CD14-positive monocyte (primary cell): ENCODE measurements around the gene SLC1A2. TPM values are rescaled to one million over a fixed set of nuclear protein-coding genes. Genes with fewer than 3 reads are reported as not detected.

ENCODE experiments used
- DNase-seq, 3 donors: peaks; one replicate each; pipeline ENCODE4 v3.0.0-alpha.2; 2011 to 2022
- H2AFZ ChIP-seq: 2 replicates; pipeline ENCODE4 v1.6.0; 2012; ENCODE audit warnings: mild to moderate bottlenecking, low read depth, low read length, inconsistent platforms; ENCODE audit not compliant: insufficient read depth, poor library complexity, severe bottlenecking
- H3K27ac ChIP-seq, 2 donors: 1 replicate in 1 of 2; 2 replicates in 1 of 2; pipeline ENCODE4 v1.5.1; 2012 to 2013; ENCODE audit warnings: low read length in 2 of 2, control low read depth in 1 of 2, inconsistent platforms in 1 of 2, low read depth in 1 of 2, mild to moderate bottlenecking in 1 of 2
- H3K27me3 ChIP-seq, 2 donors: one replicate each; pipeline versions ENCODE4 v1.6.0 to v1.6.1; 2011 to 2013; ENCODE audit warnings: low read length in 2 of 2; ENCODE audit not compliant: control insufficient read depth in 2 of 2, insufficient read depth in 2 of 2
- H3K36me3 ChIP-seq, 2 donors: replicated peaks in 1 of 2; 1 replicate in 1 of 2; 2 replicates in 1 of 2; pipeline versions ENCODE4 v1.5.1 to v1.6.1; 2012 to 2013; ENCODE audit warnings: low read length in 2 of 2, control low read depth in 1 of 2, inconsistent platforms in 1 of 2, mild to moderate bottlenecking in 1 of 2; ENCODE audit not compliant: insufficient read depth in 2 of 2, control insufficient read depth in 1 of 2
- H3K4me1 ChIP-seq, 2 donors: 1 replicate in 1 of 2; 2 replicates in 1 of 2; pipeline versions ENCODE4 v1.5.1 to v1.6.1; 2012 to 2013; ENCODE audit warnings: low read length in 2 of 2, control low read depth in 1 of 2, inconsistent platforms in 1 of 2, mild to moderate bottlenecking in 1 of 2, moderate library complexity in 1 of 2; ENCODE audit not compliant: insufficient read depth in 2 of 2, control insufficient read depth in 1 of 2
- H3K4me2 ChIP-seq: replicated peaks from 2 replicates; pipeline ENCODE3; 2012; ENCODE audit warnings: low read length, moderate library complexity, mild to moderate bottlenecking; ENCODE audit not compliant: poor library complexity, severe bottlenecking; ENCODE audit errors: extremely low read depth
- H3K4me3 ChIP-seq, 3 experiments: fragments of 200-600 bp in 1 of 3; sonication (generic) in 1 of 3; replicated peaks in 1 of 3; 1 replicate in 2 of 3; 2 replicates in 1 of 3; pipeline ENCODE4 v1.5.1; 2011 to 2013; ENCODE audit warnings: low read length in 3 of 3, mild to moderate bottlenecking in 3 of 3, control low read depth in 2 of 3, low read depth in 2 of 3, inconsistent platforms in 1 of 3, moderate library complexity in 1 of 3
- H3K79me2 ChIP-seq: 2 replicates; pipeline ENCODE4 v1.6.0; 2012; ENCODE audit warnings: mild to moderate bottlenecking, control low read depth, inconsistent platforms, low read length, moderate library complexity; ENCODE audit not compliant: insufficient read depth
- H3K9ac ChIP-seq: 2 replicates; pipeline ENCODE4 v1.6.0; 2017; ENCODE audit warnings: low read length, mild to moderate bottlenecking; ENCODE audit not compliant: insufficient read depth, poor library complexity, severe bottlenecking
- H3K9me3 ChIP-seq, 2 donors: replicated peaks in 1 of 2; 1 replicate in 1 of 2; 2 replicates in 1 of 2; pipeline versions ENCODE4 v1.5.1 to v1.6.1; 2012 to 2013; ENCODE audit warnings: low read length in 2 of 2, control low read depth in 1 of 2; ENCODE audit not compliant: control insufficient read depth in 1 of 2, insufficient read depth in 1 of 2
- H4K20me1 ChIP-seq: 2 replicates; pipeline ENCODE4 v1.6.0; 2012; ENCODE audit warnings: mild to moderate bottlenecking, low read length, control low read depth, moderate library complexity; ENCODE audit not compliant: insufficient read depth
- H3K27ac Mint-ChIP-seq, 7 donors: one replicate each; pipeline ENCODE4 v1.8.0; 2020; ENCODE audit warnings: mild to moderate bottlenecking in 7 of 7, mixed read lengths in 7 of 7, moderate library complexity in 6 of 7, inconsistent platforms in 2 of 7
- H3K27me3 Mint-ChIP-seq, 3 donors: one replicate each; pipeline ENCODE4 v1.8.0; 2021 to 2022; ENCODE audit warnings: low read depth in 3 of 3, mild to moderate bottlenecking in 3 of 3, mixed read lengths in 3 of 3, moderate library complexity in 3 of 3, inconsistent platforms in 1 of 3
- H3K36me3 Mint-ChIP-seq, 2 donors: one replicate each; pipeline ENCODE4 v1.8.0; 2020; ENCODE audit warnings: mixed read lengths in 2 of 2, inconsistent platforms in 1 of 2, mild to moderate bottlenecking in 1 of 2
- H3K4me1 Mint-ChIP-seq: one replicate; pipeline ENCODE4 v1.8.0; 2020; ENCODE audit warnings: mild to moderate bottlenecking, mixed read lengths
- H3K4me3 Mint-ChIP-seq, 2 donors: one replicate each; pipeline ENCODE4 v1.8.0; 2020; ENCODE audit warnings: mild to moderate bottlenecking in 2 of 2, mixed read lengths in 2 of 2, moderate library complexity in 1 of 2
- H3K9me3 Mint-ChIP-seq, 7 donors: one replicate each; pipeline ENCODE4 v1.8.0; 2020 to 2022; ENCODE audit warnings: mixed read lengths in 7 of 7, mild to moderate bottlenecking in 6 of 7, moderate library complexity in 6 of 7, inconsistent platforms in 2 of 7
- CTCF ChIP-seq: fragments of 200-600 bp; IDR thresholded peaks from one replicate; pipeline ENCODE4 v1.8.0; 2022; ENCODE audit warnings: antibody characterized with exemption, mild to moderate bottlenecking
- intact Hi-C, 2 donors: fragments of 100-400 bp; cut with micrococcal nuclease; formaldehyde crosslinking; loops; one replicate each; pipeline versions ENCODE4 v1.15.0 to v1.15.1; 2023
- polyA plus RNA-seq, 3 donors: library from polyadenylated mRNA; depleted of rRNA in 1 of 3; unstranded in 2 of 3; stranded (reverse) in 1 of 3; fragments of 300-500 nt in 2 of 3; fragments of >200 nt in 1 of 3; fragmentation: Illumina TruSeq in 2 of 3; gene quantifications; 1 replicate in 2 of 3; 2 replicates in 1 of 3; pipeline ENCODE4 v1.2.3, GENCODE V29; 2012 to 2021

SLC1A2 gene
- polyA plus RNA-seq, 3 donors = 0.07 TPM; not detected in 2

GRCh38 chr11:35253237-35253636, 166.1 kb downstream of the SLC1A2 start:
- H3K27ac Mint-ChIP-seq = no peak overlapping the region

GRCh38 chr11:35250621-35251020, 168.7 kb downstream of the SLC1A2 start:
- Histone ChIP-seq H3K9ac (no peak overlapping the region), H3K36me3 (no peaks in the 10 kb centered on the region), H3K9me3 (peaks cover 0 to 10% of the 10 kb centered on the region in 2 donors), H3K4me3 (no peak overlapping the region), H3K4me1 (peaks cover 8 to 11% of the 10 kb centered on the region in 2 donors), H4K20me1 (no peaks in the 10 kb centered on the region), H2AFZ (no peak overlapping the region), H3K27me3 (no peaks in the 10 kb centered on the region), H3K4me2 (no peak overlapping the region), H3K27ac (peak overlapping the region in 1 of 2 donors; percentile 9), H3K79me2 (no peaks in the 10 kb centered on the region)
- intact Hi-C loops = no loop called here
- Mint-ChIP-seq H3K9me3 (peaks cover 0 to 11% (median 3%) of the 10 kb centered on the region in 7 donors), H3K4me3 (no peak overlapping the region), H3K27ac (peak overlapping the region in 5 of 7 donors; percentile 8 to 84 (median 46)), H3K4me1 (peaks cover 17% of the 10 kb centered on the region), H3K27me3 (no peaks in the 10 kb centered on the region), H3K36me3 (no peaks in the 10 kb centered on the region)
- TF ChIP-seq CTCF = no peak
- peak; percentile 38 to 49 (median 39) for DNase-seq

More at GRCh38 chr11:35253237-35253636, 166.1 kb downstream of the SLC1A2 start:
- peaks cover 24 to 25% of the 10 kb centered on the region in 2 donors for H3K4me1 ChIP-seq
- peaks cover 33% of the 10 kb centered on the region for H3K4me1 Mint-ChIP-seq
- H3K9me3 ChIP-seq = peaks cover 0 to 5% of the 10 kb centered on the region in 2 donors
- TF ChIP-seq CTCF = no peak
- intact Hi-C loops = no loop called here
- H3K27me3 Mint-ChIP-seq = no peaks in the 10 kb centered on the region
- no peaks in the 10 kb centered on the region for H3K36me3 ChIP-seq
- no peak overlapping the region for H3K4me2 ChIP-seq
- H3K27me3 ChIP-seq = no peaks in the 10 kb centered on the region
- no peak overlapping the region for H3K4me3 Mint-ChIP-seq
- H2AFZ ChIP-seq = no peak overlapping the region
- peaks cover 0 to 4% (median 3%) of the 10 kb centered on the region in 7 donors for H3K9me3 Mint-ChIP-seq
- no peaks in the 10 kb centered on the region for H3K36me3 Mint-ChIP-seq
- no peaks in the 10 kb centered on the region for H4K20me1 ChIP-seq
- no peak for DNase-seq
- H3K79me2 ChIP-seq = no peaks in the 10 kb centered on the region
- H3K27ac ChIP-seq = no peak overlapping the region
- H3K4me3 ChIP-seq = no peak overlapping the region
- no peak overlapping the region for H3K9ac ChIP-seq
